KMS-11 (cell line): Measurements from ENCODE around the gene PROM2.
A peak's percentile ranks its signal among the peaks of the same experiment; 100 is the strongest.

Experiments
- H2AFZ ChIP-seq: fragments of 200-600 bp; sonication (generic); 2 replicates; pipeline ENCODE4 v1.6.1; 2016; ENCODE audit warnings: antibody characterized with exemption, mixed run types, low read depth
- H3K27ac ChIP-seq: fragments of 200-600 bp; sonication (generic); 2 replicates; pipeline ENCODE4 v1.6.1; 2016; ENCODE audit warnings: mild to moderate bottlenecking, mixed run types
- H3K27me3 ChIP-seq: fragments of 200-600 bp; sonication (generic); 2 replicates; pipeline ENCODE4 v1.6.1; 2017; ENCODE audit warnings: mild to moderate bottlenecking, low read depth, mixed run types, moderate library complexity; ENCODE audit not compliant: insufficient read depth
- H3K36me3 ChIP-seq: fragments of 200-600 bp; sonication (generic); 2 replicates; pipeline ENCODE4 v1.6.1; 2017; ENCODE audit warnings: mild to moderate bottlenecking, mixed run types; ENCODE audit not compliant: insufficient read depth
- H3K4me1 ChIP-seq: fragments of 200-600 bp; sonication (generic); 2 replicates; pipeline ENCODE4 v1.6.1; 2016; ENCODE audit warnings: mild to moderate bottlenecking, low read depth, mixed run types; ENCODE audit not compliant: poor library complexity, severe bottlenecking
- H3K4me2 ChIP-seq: fragments of 200-600 bp; sonication (generic); 2 replicates; pipeline ENCODE4 v1.7.0; 2016; ENCODE audit warnings: mild to moderate bottlenecking, mixed run types
- H3K4me3 ChIP-seq: fragments of 200-600 bp; sonication (generic); IDR thresholded peaks from 2 replicates; pipeline ENCODE4 v1.6.1; 2017; ENCODE audit warnings: low read depth, low read length, mixed read lengths; ENCODE audit not compliant: insufficient read depth
- H3K79me2 ChIP-seq: fragments of 200-600 bp; sonication (generic); 2 replicates; pipeline ENCODE4 v1.6.1; 2016; ENCODE audit warnings: low read depth, mixed run types; ENCODE audit not compliant: insufficient read depth
- H3K9ac ChIP-seq: fragments of 200-600 bp; sonication (generic); 2 replicates; pipeline ENCODE4 v1.6.1; 2016; ENCODE audit warnings: mild to moderate bottlenecking, mixed run types
- H4K20me1 ChIP-seq: fragments of 200-600 bp; sonication (generic); 2 replicates; pipeline ENCODE4 v1.6.1; 2016; ENCODE audit warnings: mild to moderate bottlenecking, mixed run types; ENCODE audit not compliant: insufficient read depth
- CTCF ChIP-seq: fragments of 200-600 bp; sonication (generic); conservative IDR thresholded peaks from 2 replicates; pipeline ENCODE4 v1.6.1; 2017; ENCODE audit warnings: low read depth, mild to moderate bottlenecking, antibody characterized with exemption, low read length, moderate library complexity, mixed read lengths

The PROM2 gene

GRCh38 chr2:95274291-95275150, at the start of gene PROM2:
Gene PROM2 (plus strand): TSS chr2:95274449. CDS start chr2:95274586, 137 bp downstream.
- no peak for TF ChIP-seq CTCF
- H4K20me1 ChIP-seq = no peaks in the 10 kb centered on the region
- no peaks in the 10 kb centered on the region for H3K36me3 ChIP-seq
- H3K79me2 ChIP-seq = no peaks in the 10 kb centered on the region
- no peaks in the 10 kb centered on the region for H3K27me3 ChIP-seq
- H2AFZ ChIP-seq = no peak within 1 kb of the TSS
- H3K4me3 ChIP-seq = no peak within 1 kb of the TSS
- no peak within 1 kb of the TSS for H3K27ac ChIP-seq
- H3K4me2 ChIP-seq = no peak within 1 kb of the TSS
- no peak within 1 kb of the TSS for H3K9ac ChIP-seq
- H3K4me1 ChIP-seq = no peaks in the 10 kb centered on the region

GRCh38 chr2:95225658-95226057, 48.6 kb upstream of the PROM2 start:
- Histone ChIP-seq H4K20me1 (no peaks in the 10 kb centered on the region), H3K27ac (no peak overlapping the region), H3K27me3 (no peaks in the 10 kb centered on the region), H3K4me1 (no peaks in the 10 kb centered on the region), H3K79me2 (no peaks in the 10 kb centered on the region), H3K9ac (no peak overlapping the region), H3K4me2 (no peak overlapping the region), H3K36me3 (no peaks in the 10 kb centered on the region), H3K4me3 (no peak overlapping the region), H2AFZ (no peak overlapping the region)
- no peak for TF ChIP-seq CTCF

GRCh38 chr2:95231723-95232122, 42.5 kb upstream of the PROM2 start:
- Histone ChIP-seq H3K27me3 (no peaks in the 10 kb centered on the region), H3K4me2 (no peak overlapping the region), H3K27ac (no peak overlapping the region), H3K4me1 (no peaks in the 10 kb centered on the region), H4K20me1 (no peaks in the 10 kb centered on the region), H3K9ac (no peak overlapping the region), H3K79me2 (no peaks in the 10 kb centered on the region), H3K4me3 (no peak overlapping the region), H3K36me3 (no peaks in the 10 kb centered on the region), H2AFZ (no peak overlapping the region)
- TF ChIP-seq CTCF = peak; percentile 70

- H2AFZ ChIP-seq = no peak overlapping the region
- no peaks in the 10 kb centered on the region for H3K4me1 ChIP-seq
- no peaks in the 10 kb centered on the region for H3K79me2 ChIP-seq
- H3K9ac ChIP-seq = no peak overlapping the region
- no peaks in the 10 kb centered on the region for H4K20me1 ChIP-seq
- H3K27ac ChIP-seq = no peak overlapping the region
- H3K4me3 ChIP-seq = no peak overlapping the region
- no peak overlapping the region for H3K4me2 ChIP-seq
- no peaks in the 10 kb centered on the region for H3K27me3 ChIP-seq
- TF ChIP-seq CTCF = no peak
- H3K36me3 ChIP-seq = no peaks in the 10 kb centered on the region
These were observed 42.0 kb upstream of the PROM2 start for GRCh38 chr2:95232232-95232631.
